NOMO-1 treated with DMSO at 0.1 percent for 48 hours (cell line): ENCODE measurements around the gene CRYBG2.
A peak's percentile ranks its signal among the peaks of the same experiment; 100 is the strongest.

Experiments
- DNase-seq: peaks from one replicate; lab custom pipeline; 2025; ENCODE audit not compliant: unreplicated experiment; lab: John Stamatoyannopoulos, UW

Gene CRYBG2

GRCh38 chr1:26322042-26322331 lies 31.9 kb downstream of the CRYBG2 start:
- no peak for DNase-seq

GRCh38 chr1:26321315-26322041 lies 32.5 kb downstream of the CRYBG2 start:
- DNase-seq, result peak; percentile 83

GRCh38 chr1:26320896-26321295 lies 33.0 kb downstream of the CRYBG2 start:
- no peak for DNase-seq

- no peak for DNase-seq
Observed at GRCh38 chr1:26318338-26319064, 35.4 kb downstream of the CRYBG2 start.

GRCh38 chr1:26317612-26318337 lies 36.2 kb downstream of the CRYBG2 start, which contains the start of gene CD52:
Gene CD52, plus strand, starts transcription at chr1:26317958. Its CDS starts 60 bp downstream, at chr1:26318018.
- peak; percentile 69 for DNase-seq

- DNase-seq, result peak; percentile 5
Observed at GRCh38 chr1:26317146-26317545, 36.8 kb downstream of the CRYBG2 start.

- no peak for DNase-seq
Observed at GRCh38 chr1:26315874-26316850, 37.8 kb downstream of the CRYBG2 start.

GRCh38 chr1:26314501-26314900 lies 39.4 kb downstream of the CRYBG2 start:
- no peak for DNase-seq

GRCh38 chr1:26307966-26308899 lies 45.7 kb downstream of the CRYBG2 start:
- peak; percentile 25 for DNase-seq

- no peak for DNase-seq
Observed at GRCh38 chr1:26307363-26307781, 46.6 kb downstream of the CRYBG2 start.

- peak; percentile 97 for DNase-seq
Observed at GRCh38 chr1:26306290-26307229, 47.4 kb downstream of the CRYBG2 start, which contains the start of gene UBXN11. Gene UBXN11, minus strand, starts transcription at chr1:26306636. Its CDS starts 3,753 bp downstream, at chr1:26302883.

GRCh38 chr1:26305667-26306289 lies 48.2 kb downstream of the CRYBG2 start:
- peak; percentile 77 for DNase-seq

GRCh38 chr1:26302733-26303405 lies 51.1 kb downstream of the CRYBG2 start:
- DNase-seq, result no peak

GRCh38 chr1:26300578-26301275 lies 53.2 kb downstream of the CRYBG2 start:
- DNase-seq, result no peak

- no peak for DNase-seq
Observed at GRCh38 chr1:26297791-26298124, 56.2 kb downstream of the CRYBG2 start.

- no peak for DNase-seq
Observed at GRCh38 chr1:26297057-26297790, 56.7 kb downstream of the CRYBG2 start.
